GM12864 (cell line): Measurements from ENCODE around the gene SEMA6D.

Source experiments
- DNase-seq: peaks from one replicate; pipeline ENCODE4 v3.0.0-alpha.2; 2011; ENCODE audit warnings: low read depth
- H3K4me3 ChIP-seq: 2 replicates; pipeline ENCODE4 v1.5.1; 2011; ENCODE audit warnings: mild to moderate bottlenecking, low read depth, low read length, control low read depth
- TF ChIP-seq, protein P1 (sequence below): IDR thresholded peaks from 2 replicates; pipeline ENCODE4 v1.5.1; 2011; ENCODE audit warnings: low read depth, mild to moderate bottlenecking, moderate library complexity, low read length, control low read depth, inconsistent platforms; ENCODE audit errors: missing control alignments

The SEMA6D gene

DNA sequence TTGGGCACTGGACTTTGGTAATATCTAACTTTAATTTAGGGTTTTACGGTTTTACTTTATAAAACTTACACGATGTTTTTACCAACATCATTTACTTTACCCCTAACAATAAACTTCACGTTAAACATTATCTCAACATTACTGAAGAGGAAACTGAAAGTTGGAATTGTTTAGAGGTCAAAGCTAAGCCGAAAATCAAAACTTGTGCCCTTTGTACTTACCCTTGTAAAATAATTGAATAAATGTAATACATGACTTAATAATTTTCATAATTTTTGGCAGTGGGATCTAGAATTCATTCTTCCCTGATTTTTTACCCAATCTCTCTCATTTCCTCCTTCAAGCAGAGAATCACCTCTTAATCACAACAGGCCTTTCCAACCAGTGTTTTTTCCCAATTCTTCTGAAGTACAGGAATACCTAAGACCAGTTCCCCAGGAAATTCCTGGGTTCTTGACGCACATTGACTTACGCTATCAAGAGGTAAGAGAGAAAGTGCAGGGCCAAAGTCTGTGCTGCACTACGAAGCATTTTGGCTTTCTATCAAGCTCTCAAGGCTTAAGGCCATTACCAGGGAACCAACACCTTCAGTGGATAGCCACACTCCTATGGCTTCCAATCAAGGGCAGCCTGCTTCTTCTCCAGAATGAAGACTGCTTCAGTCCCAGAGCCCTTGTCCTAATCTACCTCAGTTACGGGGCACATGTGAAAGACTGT lies 11.9 kb upstream of the SEMA6D start:
- no peak overlapping the region for H3K4me3 ChIP-seq
- TF ChIP-seq, protein P1, sequence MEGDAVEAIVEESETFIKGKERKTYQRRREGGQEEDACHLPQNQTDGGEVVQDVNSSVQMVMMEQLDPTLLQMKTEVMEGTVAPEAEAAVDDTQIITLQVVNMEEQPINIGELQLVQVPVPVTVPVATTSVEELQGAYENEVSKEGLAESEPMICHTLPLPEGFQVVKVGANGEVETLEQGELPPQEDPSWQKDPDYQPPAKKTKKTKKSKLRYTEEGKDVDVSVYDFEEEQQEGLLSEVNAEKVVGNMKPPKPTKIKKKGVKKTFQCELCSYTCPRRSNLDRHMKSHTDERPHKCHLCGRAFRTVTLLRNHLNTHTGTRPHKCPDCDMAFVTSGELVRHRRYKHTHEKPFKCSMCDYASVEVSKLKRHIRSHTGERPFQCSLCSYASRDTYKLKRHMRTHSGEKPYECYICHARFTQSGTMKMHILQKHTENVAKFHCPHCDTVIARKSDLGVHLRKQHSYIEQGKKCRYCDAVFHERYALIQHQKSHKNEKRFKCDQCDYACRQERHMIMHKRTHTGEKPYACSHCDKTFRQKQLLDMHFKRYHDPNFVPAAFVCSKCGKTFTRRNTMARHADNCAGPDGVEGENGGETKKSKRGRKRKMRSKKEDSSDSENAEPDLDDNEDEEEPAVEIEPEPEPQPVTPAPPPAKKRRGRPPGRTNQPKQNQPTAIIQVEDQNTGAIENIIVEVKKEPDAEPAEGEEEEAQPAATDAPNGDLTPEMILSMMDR = no peak
- DNase-seq = no peak

DNA sequence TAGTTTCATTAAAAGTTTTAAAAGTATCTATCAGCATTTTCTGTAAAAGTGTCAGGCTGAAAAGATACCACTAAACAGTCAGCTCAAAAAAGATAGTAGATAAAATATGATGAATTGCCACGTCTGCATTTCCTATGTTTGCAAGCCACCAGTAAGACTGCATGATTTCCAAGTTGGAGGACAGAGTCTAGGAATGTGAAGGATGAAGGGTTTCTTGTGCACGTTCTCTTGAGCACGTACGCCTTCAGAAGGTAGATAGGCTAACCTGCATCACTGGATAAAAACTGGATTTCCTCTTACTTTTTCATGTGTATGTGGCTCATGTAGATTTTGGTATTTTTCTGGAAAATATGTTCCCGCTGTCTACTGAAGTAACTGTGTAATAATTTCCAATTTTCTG lies 9.9 kb upstream of the SEMA6D start:
- TF ChIP-seq, protein P1 = no peak

DNA sequence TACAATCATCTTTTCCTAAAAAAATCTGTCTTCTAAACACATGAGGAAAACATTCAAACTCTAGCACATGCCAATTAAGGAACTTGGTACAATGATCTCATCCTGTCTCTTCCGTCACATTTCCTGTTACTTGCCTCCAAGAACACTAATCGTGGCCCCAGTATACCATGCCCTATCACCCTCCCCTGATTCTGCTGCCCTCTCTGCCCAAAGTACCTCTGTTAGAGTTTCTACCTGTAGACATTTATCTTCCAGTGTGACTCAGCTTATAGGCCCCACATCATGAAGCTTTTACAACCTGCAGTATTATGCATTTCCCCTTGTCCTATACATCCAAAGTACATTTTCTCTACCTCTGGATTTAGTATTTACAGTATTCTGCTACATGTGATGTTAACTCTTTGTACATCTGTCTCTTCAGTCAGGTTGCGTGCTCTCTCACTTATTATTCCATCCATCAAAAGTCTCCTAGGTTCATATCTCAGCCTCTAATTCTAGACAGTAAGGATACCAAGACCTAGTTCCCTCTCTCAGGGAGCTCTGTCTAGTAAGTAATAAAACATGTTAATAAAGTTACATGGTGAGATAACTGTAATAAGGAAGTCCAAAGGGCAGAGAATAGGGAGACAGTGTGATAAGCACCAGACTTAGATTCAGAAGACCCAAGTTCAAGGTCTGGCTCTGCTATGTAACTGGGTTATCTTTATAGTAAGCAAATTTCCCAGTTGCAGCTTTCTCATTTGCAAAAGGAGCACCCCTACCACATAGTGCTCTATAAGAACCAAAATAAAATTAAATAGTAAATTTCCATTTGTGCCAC lies 8.9 kb upstream of the SEMA6D start:
- DNase-seq = no peak
- TF ChIP-seq, protein P1 = no peak
- H3K4me3 ChIP-seq = no peak overlapping the region

More for the DNA sequence above, 9.9 kb upstream of the SEMA6D start:
- DNase-seq = no peak
- no peak overlapping the region for H3K4me3 ChIP-seq

DNA sequence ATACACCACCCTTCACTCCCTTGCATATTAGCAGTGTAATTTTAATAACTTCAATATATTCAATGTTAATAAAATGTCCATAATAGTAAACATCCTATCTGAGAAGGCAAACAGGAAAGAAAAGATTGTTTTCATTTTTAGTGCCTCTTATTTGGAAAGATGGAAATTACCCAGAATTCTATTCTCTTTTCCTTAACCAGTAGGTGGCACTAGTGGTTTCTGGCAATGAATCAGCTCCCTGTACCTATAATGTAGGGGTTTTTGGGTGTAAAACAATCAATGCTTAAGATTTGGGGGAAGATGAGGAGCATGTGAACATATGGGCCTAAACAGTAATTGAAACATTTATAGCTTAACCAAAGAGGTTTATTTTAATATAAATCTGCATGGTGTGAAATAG lies 5.7 kb upstream of the SEMA6D start:
- no peak overlapping the region for H3K4me3 ChIP-seq
- no peak for DNase-seq
- TF ChIP-seq, protein P1 = peak; percentile 46

DNA sequence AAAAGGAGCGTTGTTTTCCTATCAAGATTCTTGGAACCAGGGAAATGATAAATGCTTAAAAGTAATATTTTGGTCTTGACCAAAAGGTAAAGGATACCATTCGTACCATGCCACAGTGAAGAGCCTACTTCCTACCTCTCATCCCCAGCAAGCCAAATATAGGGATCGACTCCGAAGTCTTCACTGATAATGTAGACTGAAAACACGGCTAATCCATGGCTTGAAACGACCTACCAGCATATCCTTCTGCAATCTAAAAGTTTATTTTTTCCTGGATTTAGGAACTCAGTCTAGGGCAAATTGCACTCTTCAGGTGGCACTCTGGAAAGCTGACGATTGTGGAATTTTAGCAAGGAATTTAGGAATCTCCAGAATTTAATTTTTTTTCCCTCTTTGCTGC lies 1.9 kb upstream of the SEMA6D start:
- DNase-seq = no peak
- TF ChIP-seq, protein P1 = no peak
- H3K4me3 ChIP-seq = no peak overlapping the region

DNA sequence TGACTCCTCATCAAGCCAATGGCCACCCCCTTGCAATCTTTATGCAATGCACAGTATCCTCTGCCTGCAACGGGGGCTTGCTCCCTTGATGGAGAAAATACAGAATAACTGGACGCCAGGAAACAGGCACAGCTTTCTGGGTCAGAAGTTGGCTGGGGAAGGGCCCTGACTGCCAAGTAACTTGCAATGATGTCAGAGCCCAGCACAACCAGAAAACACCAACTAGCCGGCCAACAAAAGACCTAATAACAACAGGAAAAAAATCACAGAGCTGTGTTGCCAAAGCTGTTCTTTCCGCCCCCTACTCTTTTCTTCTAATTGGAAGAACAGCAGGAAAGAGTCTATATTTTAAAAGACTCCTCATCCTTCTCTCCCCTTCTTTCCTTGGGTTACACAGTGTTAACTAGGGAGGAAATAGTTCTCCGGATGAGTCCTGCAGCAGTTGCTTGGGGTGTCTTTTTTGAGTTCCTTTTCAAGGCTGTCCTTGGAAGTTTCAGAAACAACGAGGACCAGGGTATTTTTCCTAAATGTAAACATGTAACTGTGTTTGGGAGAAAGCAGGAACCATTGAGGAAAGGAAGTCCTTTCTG lies 1.4 kb upstream of the SEMA6D start:
- DNase-seq = no peak
- TF ChIP-seq, protein P1 = no peak
- H3K4me3 ChIP-seq = no peak overlapping the region
